GM19023 (cell line): ENCODE data around the gene ADAMTS16.

ENCODE experiments used
- ATAC-seq: cut with Tn5 transposase; IDR thresholded peaks from one replicate; pipeline ENCODE4 v1.9.1; 2021; ENCODE audit warnings: mild to moderate bottlenecking, moderate library complexity; ENCODE audit not compliant: unreplicated experiment

ADAMTS16 gene

GRCh38 chr5:5182508-5183188, 42.5 kb downstream of the ADAMTS16 start:
- ATAC-seq: no peak

DNA sequence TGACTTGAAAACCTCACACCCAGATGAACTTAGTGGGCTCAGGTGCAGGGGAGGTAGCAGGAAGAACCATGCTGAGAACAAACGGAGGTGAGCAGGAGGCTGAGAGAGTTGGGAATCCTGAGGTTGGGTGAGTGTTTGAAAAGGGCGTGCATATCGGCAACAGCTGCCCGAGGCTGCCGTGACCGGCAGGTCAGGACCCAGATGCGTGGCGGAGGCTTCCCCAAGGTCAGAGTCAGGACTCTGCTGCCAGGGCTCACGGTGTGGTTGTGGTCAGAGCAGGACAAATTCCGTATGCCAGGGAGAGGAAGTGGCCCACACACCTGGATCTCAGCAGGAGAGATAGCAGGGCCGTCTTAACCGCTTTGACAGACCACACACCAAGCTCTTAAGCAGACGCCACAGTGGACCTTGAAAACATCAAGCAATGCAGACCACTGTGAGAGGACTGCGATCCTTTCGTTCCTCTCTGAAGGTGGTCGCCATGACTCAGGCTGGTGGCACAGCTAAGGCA, 43.1 kb downstream of the ADAMTS16 start:
- no peak for ATAC-seq

- no peak for ATAC-seq
Observed at GRCh38 chr5:5183933-5184332, 43.8 kb downstream of the ADAMTS16 start.

GRCh38 chr5:5188376-5189050, 48.4 kb downstream of the ADAMTS16 start:
- no peak for ATAC-seq

- ATAC-seq: no peak
Observed at GRCh38 chr5:5189051-5189430, 48.9 kb downstream of the ADAMTS16 start.

GRCh38 chr5:5191906-5192305, 51.8 kb downstream of the ADAMTS16 start:
- ATAC-seq: no peak

- no peak for ATAC-seq
Observed at GRCh38 chr5:5192681-5193080, 52.6 kb downstream of the ADAMTS16 start.

DNA sequence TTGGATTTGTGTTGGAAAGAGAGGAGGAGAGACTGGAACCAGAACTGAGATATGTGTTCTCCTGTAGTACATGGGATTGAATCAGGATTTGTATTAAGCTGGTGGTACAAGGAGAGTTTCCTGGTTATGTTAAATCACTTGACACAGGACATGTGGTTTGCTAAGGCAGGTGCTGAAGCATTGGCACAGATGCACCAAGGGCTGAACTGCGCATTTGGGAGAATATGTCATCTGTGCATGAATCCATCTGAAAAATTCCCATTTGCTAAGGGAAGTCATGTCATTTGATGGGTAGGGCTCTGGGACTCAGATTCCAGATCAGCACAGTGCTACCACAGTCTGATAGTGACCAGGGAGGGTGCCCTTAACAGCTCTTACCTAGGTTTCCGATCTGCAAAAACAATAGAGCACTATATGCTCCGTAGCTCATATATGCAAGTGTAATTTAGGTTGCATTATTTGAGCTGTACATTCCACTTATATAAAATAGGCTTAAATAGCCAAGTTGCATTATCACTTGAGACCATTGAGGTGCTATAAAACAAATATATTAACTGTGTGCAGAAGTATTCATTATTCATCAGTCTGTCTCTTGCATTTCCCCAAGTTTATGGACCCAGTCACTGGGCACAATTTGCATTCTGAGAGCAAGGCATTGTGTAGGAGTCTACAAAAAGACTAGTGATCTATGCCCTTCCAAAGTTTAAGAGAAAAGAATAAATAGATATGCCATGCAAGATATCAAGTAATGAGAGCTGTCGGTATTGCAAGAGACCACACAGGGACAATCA, 55.2 kb downstream of the ADAMTS16 start:
- no peak for ATAC-seq

GRCh38 chr5:5198135-5198534, 58.0 kb downstream of the ADAMTS16 start:
- no peak for ATAC-seq

- no peak for ATAC-seq
Observed at GRCh38 chr5:5198815-5199214, 58.7 kb downstream of the ADAMTS16 start.

- no peak for ATAC-seq
Observed at GRCh38 chr5:5199495-5199894, 59.4 kb downstream of the ADAMTS16 start.

GRCh38 chr5:5200133-5200532, 60.0 kb downstream of the ADAMTS16 start:
- no peak for ATAC-seq

DNA sequence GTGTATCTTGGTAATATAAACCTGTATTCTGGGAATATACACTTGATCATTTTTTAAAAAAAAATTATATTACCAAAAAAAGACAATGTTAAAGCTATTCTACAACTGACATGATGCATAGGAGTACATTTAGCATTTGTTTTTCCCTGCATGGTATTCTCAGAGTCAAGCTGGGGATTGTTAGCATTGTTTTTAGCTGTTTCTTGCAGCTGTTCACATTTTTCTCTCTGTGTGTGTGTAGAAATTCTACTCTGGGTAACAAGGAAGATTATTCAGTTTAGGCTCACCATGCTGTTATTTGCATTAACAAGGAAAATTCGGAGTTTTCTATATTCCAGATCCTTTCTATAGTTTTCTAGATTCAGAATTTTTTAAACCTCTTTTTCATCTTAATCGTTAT, 62.2 kb downstream of the ADAMTS16 start:
- ATAC-seq: no peak

- no peak for ATAC-seq
Observed at GRCh38 chr5:5203451-5203850, 63.3 kb downstream of the ADAMTS16 start.

- ATAC-seq: no peak
Observed at GRCh38 chr5:5207828-5208227, 67.7 kb downstream of the ADAMTS16 start.

DNA sequence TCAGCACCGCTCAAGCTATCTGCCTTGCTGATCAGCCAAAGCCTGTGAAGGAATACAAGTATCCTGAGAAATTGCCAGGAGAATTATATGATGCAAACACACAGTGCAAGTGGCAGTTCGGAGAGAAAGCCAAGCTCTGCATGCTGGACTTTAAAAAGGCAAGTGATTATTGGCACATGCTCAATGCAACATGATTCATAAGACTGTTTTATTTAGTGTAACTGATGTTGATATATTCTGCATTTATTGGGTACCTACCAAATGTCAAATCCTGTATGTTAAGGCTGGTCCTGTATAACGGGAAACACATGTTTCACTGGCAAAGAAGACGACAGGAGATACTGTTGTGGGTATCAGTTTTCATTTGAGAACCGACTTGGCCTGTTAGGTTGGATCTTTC, 69.0 kb downstream of the ADAMTS16 start:
- ATAC-seq: no peak

GRCh38 chr5:5209510-5210286, 69.6 kb downstream of the ADAMTS16 start:
- ATAC-seq: no peak

DNA sequence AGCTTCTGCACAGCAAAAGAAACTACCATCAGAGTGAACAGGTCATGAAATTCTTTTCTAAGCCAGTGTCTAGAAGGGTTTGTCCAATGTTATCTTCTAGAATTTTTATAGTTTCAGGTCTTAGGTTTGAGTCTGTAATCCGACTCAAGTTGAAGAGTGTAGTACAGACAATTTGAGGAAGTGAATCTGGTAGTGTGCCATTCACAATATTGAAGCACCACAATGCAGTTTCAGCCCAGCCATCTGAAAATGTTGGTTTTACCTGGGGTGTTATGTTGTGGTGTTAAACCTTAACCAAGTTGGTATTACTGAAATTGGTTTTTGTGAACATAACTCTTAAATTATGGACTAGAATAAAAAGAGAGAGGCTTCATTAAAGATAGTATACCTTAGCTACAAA, 77.2 kb downstream of the ADAMTS16 start:
- ATAC-seq: no peak

DNA sequence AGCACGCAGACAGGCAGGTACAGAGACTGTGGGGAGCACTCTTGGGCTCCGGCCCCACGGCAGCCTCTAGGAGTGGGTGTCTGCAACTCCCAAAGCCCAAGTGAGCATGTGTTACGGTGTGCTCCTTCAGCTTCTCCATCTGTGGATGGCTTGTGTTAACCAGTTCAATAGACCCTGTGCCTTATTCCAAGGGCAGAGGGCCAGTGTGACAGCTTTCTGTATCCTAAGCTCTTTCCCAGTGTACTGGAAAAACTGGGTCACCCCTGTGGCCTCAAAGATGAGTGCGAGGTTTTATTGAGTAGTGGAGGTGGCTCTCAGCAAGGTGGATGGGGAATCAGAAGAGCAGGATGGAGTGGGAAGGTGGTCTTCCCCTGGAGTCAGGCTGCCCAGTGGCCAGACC, 78.3 kb downstream of the ADAMTS16 start:
- ATAC-seq: no peak

- no peak for ATAC-seq
Observed at GRCh38 chr5:5219541-5219940, 79.4 kb downstream of the ADAMTS16 start.
